Suppressor macrophage treated with lipopolysaccharide for 1 hour (primary cell): ENCODE results near the gene FBXO30.

Experiments used
- DNase-seq, 3 donors: peaks; one replicate each; pipeline ENCODE4 v3.0.0-alpha.2; 2020 to 2022

The FBXO30 gene

DNA sequence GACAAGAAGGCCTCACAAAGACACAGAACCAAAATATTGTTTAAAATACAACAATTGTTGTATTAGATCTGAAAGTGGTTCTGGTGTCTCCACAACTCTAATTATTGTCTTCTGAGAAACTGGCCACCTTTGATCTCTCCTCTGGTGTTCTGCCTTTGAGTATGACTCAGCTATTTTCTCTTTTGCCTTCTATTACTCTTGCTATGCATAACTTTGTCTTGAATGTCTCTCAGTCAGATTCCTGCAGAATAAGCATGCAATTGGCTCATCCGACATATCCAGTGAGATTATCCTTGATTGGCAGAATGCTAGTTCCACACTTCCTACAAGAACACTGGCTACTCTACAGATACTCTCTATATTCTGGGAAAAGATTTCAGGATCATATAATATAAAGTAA is 65.0 kb downstream of the FBXO30 start:
- DNase-seq, result peak in 1 of 3 donors; percentile 8

DNA sequence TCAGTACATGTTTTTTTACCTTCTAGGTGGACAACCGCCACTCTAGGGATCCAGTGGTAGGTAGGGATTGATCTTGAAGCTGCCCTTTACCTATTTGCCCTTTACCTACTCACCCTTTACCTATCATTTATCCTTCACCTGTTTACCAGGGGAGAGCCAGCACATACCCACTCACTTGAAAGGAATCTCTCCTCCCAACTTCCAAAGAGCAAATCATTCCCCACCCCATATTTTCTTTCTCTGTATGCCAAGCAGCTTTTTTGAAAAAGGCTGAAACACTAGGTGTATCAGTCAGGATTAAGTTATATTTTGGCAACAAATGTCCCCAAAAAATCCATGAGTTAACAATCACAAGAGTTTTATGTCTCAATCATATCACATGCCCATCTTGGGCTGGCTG is 68.7 kb downstream of the FBXO30 start:
- DNase-seq, result no peak

GRCh38 chr6:145744619-145745018 is 70.0 kb downstream of the FBXO30 start:
- no peak for DNase-seq
